PC-3 (cell line): ENCODE results near the gene TNRC6C.

ENCODE experiments used
- EZH2 ChIP-seq: fragments of 300-600 bp; sonication (generic); IDR thresholded peaks from one replicate; pipeline ENCODE4 v1.6.1; 2017; ENCODE audit warnings: antibody characterized with exemption, mild to moderate bottlenecking, low read length; ENCODE audit not compliant: unreplicated experiment
- EZH2phosphoT487 ChIP-seq: fragments of 300-600 bp; sonication (generic); IDR thresholded peaks from 2 replicates; pipeline ENCODE4 v1.6.1; 2018; ENCODE audit warnings: mild to moderate bottlenecking, antibody characterized with exemption, low read length, borderline replicate concordance
- TF ChIP-seq, protein P1 (sequence below): fragments of 300-600 bp; sonication (generic); conservative IDR thresholded peaks from 2 replicates; pipeline ENCODE4 v1.5.1; 2017; ENCODE audit warnings: antibody characterized with exemption, low read depth, mild to moderate bottlenecking, low read length

DNA sequence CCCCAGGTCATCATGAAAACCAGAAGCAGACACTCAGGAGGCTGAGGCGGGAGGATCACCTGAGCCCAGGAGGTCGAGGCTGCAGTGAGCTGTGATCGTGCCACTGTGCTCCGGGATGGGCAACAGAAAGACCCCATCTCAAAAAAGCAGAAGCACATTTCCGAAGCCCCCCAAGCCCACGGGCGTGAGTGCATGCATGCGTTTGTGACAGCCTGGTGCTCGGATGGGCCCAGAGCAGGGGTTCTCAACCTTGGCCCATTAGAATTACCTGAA is 150.9 kb downstream of the TNRC6C start:
- TF ChIP-seq, protein P1, sequence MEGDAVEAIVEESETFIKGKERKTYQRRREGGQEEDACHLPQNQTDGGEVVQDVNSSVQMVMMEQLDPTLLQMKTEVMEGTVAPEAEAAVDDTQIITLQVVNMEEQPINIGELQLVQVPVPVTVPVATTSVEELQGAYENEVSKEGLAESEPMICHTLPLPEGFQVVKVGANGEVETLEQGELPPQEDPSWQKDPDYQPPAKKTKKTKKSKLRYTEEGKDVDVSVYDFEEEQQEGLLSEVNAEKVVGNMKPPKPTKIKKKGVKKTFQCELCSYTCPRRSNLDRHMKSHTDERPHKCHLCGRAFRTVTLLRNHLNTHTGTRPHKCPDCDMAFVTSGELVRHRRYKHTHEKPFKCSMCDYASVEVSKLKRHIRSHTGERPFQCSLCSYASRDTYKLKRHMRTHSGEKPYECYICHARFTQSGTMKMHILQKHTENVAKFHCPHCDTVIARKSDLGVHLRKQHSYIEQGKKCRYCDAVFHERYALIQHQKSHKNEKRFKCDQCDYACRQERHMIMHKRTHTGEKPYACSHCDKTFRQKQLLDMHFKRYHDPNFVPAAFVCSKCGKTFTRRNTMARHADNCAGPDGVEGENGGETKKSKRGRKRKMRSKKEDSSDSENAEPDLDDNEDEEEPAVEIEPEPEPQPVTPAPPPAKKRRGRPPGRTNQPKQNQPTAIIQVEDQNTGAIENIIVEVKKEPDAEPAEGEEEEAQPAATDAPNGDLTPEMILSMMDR: no peak
- no peak for TF ChIP-seq EZH2
- no peak for TF ChIP-seq EZH2phosphoT487
